Ovary (tissue), 9 donors: Measurements from ENCODE around the gene TBX2. TPM values are rescaled to one million over a fixed set of nuclear protein-coding genes. Genes with fewer than 3 reads are reported as not detected.

Experiments
- DNase-seq, 5 donors: peaks; one replicate each; pipeline ENCODE4 v3.0.0-alpha.2; 2019 to 2020
- H3K27ac ChIP-seq, 2 donors: fragments of 200-600 bp; one replicate each; pipeline versions ENCODE4 v1.5.1 to v1.8.0; 2019 to 2022
- H3K27me3 ChIP-seq: fragments of 200-600 bp; one replicate; pipeline ENCODE4 v1.8.0; 2022
- H3K36me3 ChIP-seq: fragments of 200-600 bp; sonication (generic); one replicate; pipeline ENCODE4 v1.5.1; 2019
- H3K4me1 ChIP-seq: one replicate; pipeline ENCODE4 v1.8.1; 2013; ENCODE audit warnings: mild to moderate bottlenecking, moderate library complexity; ENCODE audit not compliant: insufficient read depth
- H3K4me3 ChIP-seq: fragments of 200-600 bp; sonication (generic); one replicate; pipeline ENCODE4 v1.5.1; 2017
- H3K9me3 ChIP-seq, 2 donors: fragments of 200-600 bp in 1 of 2; sonication (generic) in 1 of 2; one replicate each; pipeline versions ENCODE4 v1.5.1 to v1.8.1; 2013 to 2019; ENCODE audit warnings: mild to moderate bottlenecking in 1 of 2, moderate library complexity in 1 of 2
- EP300 ChIP-seq: sonication (generic); formaldehyde crosslinking; IDR thresholded peaks from one replicate; pipeline ENCODE4 v1.6.1; 2017; ENCODE audit warnings: antibody characterized with exemption
- POLR2A ChIP-seq: fragments of 450-650 bp; IDR thresholded peaks from one replicate; pipeline ENCODE4 v1.6.1; 2017; ENCODE audit warnings: antibody characterized with exemption, mild to moderate bottlenecking, moderate library complexity
- WGBS, 3 donors: extraction: QIAGEN DNeasy Blood & Tissue Kit in 1 of 3; methylation state at CpG; one replicate each; pipeline versions ENCODE4 v1.1.5 to v1.1.7; 2013 to 2017; 5-methylcytosine and 5-hydroxymethylcytosine counted together
- intact Hi-C, 4 donors: fragments of 100-400 bp; cut with DNase I; formaldehyde crosslinking; loops; one replicate each; pipeline versions ENCODE4 v1.11.0 to v1.15.1; 2022 to 2023
- polyA plus RNA-seq, 2 donors: library from polyadenylated mRNA; stranded (reverse); fragments of 200-250 nt in 1 of 2; fragments of 350-450 nt in 1 of 2; fragmentation: Illumina TruSeq in 1 of 2; extraction: RNeasy Lipid Tissue Mini Kit (QIAGEN cat#74804) in 1 of 2; gene quantifications; one replicate each; pipeline ENCODE4 v1.2.3, GENCODE V29; 2013 to 2014
- total RNA-seq, 7 donors: library from RNA; depleted of rRNA in 2 of 7; stranded (reverse); fragments of >200 nt in 2 of 7; fragmentation: NEBNext Ultra II Directional in 3 of 7; extraction: Animal tissue kit (Norgen Biotek cat#: 25700) in 3 of 7; gene quantifications; one replicate each; pipeline versions ENCODE4 v1.1.0 to v1.2.4, GENCODE V29; 2016 to 2023
- TF ChIP-seq, protein P1 (sequence below), 3 donors: fragments of 450-650 bp in 2 of 3; fragments of 200-600 bp in 1 of 3; IDR thresholded peaks; one replicate each; pipeline versions ENCODE4 v1.5.1 to v1.8.0; 2016 to 2022; ENCODE audit warnings: antibody characterized with exemption in 3 of 3, mild to moderate bottlenecking in 1 of 3
- donor health status: DM: no; HTN: no; CAD: no; lungs with moderate emphysema.
- donor health status: DM: no; HTN: no; CAD: no.
- donor health status: Bipolar disorder and iron deficiency.
- donor health status: DM: yes; HTN: yes; CAD: no.
- donor health status: DM: no; HTN: no; CAD: no.
- donor health status: DM: yes; HTN: yes; CAD: no.

The TBX2 gene
- total and polyA plus RNA-seq, 9 donors: 4.8 to 22.2 (median 16.0) TPM

DNA sequence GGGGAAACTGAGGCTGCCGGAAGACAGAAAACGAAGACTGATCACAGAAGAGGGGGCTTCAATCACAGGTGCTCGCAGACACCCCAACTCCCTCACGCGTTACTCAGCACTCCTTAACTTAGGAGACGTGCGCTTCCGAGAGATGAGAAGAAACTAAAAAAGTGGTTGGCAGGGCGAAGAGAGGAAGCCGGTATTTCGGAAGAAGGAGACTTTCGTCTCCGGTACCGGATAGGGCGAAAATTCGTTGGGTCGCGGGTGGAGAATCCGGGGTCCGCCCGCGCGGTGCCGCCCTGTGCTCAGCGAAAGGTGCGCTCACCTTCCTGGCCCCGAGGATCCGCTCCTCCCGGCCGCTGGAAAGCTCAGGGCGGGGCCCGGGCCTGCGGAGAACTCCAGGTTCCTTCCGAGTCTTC lies 917 bp upstream of the TBX2 start:
- intact Hi-C loops: loop anchor here in 3 of 4 donors (5.0 to 10.0 kb wide), 3 partner anchors 144 to 394 kb away; no protein-coding TSS in a partner anchor
- WGBS, 3 donors: 1 to 2% (median 1%) methylated on average over 34 of the region's 34 CpGs
- Histone ChIP-seq H3K27ac (peak overlapping the region in 1 of 2 donors; percentile 13), H3K9me3 (no peaks in the 10 kb centered on the region), H3K27me3 (peaks cover 8% of the 10 kb centered on the region), H3K36me3 (no peaks in the 10 kb centered on the region), H3K4me3 (peak overlapping the region; percentile 58), H3K4me1 (peaks cover 3% of the 10 kb centered on the region)
- TF ChIP-seq, protein P1, sequence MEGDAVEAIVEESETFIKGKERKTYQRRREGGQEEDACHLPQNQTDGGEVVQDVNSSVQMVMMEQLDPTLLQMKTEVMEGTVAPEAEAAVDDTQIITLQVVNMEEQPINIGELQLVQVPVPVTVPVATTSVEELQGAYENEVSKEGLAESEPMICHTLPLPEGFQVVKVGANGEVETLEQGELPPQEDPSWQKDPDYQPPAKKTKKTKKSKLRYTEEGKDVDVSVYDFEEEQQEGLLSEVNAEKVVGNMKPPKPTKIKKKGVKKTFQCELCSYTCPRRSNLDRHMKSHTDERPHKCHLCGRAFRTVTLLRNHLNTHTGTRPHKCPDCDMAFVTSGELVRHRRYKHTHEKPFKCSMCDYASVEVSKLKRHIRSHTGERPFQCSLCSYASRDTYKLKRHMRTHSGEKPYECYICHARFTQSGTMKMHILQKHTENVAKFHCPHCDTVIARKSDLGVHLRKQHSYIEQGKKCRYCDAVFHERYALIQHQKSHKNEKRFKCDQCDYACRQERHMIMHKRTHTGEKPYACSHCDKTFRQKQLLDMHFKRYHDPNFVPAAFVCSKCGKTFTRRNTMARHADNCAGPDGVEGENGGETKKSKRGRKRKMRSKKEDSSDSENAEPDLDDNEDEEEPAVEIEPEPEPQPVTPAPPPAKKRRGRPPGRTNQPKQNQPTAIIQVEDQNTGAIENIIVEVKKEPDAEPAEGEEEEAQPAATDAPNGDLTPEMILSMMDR (IDR thresholded peaks at IDR 0.05): no peak
- TF ChIP-seq EP300 (no peak), POLR2A (no peak)
- DNase-seq: no peak

DNA sequence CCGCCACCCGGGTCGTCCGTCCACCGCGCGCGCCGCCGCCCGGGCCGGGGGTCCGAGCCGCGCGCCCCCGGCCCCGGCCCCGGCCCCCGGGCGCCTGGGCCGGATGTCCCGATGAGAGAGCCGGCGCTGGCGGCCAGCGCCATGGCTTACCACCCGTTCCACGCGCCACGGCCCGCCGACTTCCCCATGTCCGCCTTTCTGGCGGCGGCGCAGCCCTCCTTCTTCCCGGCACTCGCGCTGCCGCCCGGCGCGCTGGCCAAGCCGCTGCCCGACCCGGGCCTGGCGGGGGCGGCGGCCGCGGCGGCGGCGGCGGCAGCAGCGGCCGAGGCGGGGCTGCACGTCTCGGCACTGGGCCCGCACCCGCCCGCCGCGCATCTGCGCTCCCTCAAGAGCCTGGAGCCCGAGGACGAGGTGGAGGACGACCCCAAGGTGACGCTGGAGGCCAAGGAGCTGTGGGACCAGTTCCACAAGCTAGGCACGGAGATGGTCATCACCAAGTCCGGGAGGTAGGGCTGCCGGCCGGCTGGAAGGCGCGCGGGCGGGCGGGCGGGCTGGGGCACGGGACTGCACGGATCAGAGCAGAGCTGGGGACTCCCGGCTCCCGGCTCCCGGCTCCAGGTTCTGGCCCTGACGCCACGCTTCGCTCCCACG lies 548 bp downstream of the TBX2 start:
- DNase-seq: peak in 1 of 5 donors; percentile 53
- peaks cover 3% of the 10 kb centered on the region for H3K4me1 ChIP-seq
- WGBS, 3 donors: 0 to 1% (median 0%) methylated on average over 40 to 90 of the region's 90 CpGs
- peak overlapping the region in 1 of 2 donors; percentile 38 for H3K27ac ChIP-seq
- TF ChIP-seq EP300: no peak
- TF ChIP-seq POLR2A: no peak
- TF ChIP-seq, protein P1 (IDR thresholded peaks at IDR 0.05): no peak
- no peaks in the 10 kb centered on the region for H3K9me3 ChIP-seq
- peaks cover 8% of the 10 kb centered on the region for H3K27me3 ChIP-seq
- no peaks in the 10 kb centered on the region for H3K36me3 ChIP-seq
- intact Hi-C loops: loop anchor here in 3 of 4 donors (10.0 kb wide), 2 partner anchors 395 to 675 kb away; no protein-coding TSS in a partner anchor
- H3K4me3 ChIP-seq: peak overlapping the region; percentile 58

DNA sequence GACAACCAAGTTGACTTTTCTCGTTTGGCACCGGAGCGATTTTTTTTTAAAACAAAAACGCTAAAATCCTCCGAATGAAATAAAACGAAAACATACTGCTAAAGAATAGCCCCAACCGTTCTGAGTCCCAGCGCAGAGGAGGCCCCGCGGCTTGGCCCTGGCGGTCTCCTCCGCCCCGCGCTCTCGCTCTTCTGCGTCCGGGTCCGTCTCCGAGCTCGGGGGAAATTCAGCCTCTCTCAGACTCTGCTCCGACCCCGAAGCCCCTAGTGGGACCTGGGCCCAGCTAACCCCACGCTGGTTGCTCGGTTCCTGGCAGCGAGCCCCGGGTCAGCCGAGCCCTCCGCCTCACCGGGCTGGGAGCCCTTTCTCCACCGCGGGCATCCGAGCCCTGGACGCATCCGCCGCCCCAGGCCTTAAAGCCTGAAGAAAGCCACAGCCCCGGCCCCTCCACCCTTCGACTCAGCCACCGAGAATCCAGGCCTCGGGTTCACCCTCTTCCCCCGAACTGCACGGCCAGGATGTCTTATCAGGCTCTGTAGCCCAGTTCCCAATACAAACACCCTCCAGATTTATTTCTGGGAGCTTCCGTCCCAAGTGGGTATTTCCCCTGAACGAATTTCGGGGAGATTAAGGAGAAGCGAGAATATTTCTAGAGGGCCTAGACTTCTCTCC lies 1.2 kb downstream of the TBX2 start:
- Histone ChIP-seq H3K36me3 (no peaks in the 10 kb centered on the region), H3K4me3 (peak overlapping the region; percentile 58), H3K27me3 (peaks cover 6% of the 10 kb centered on the region), H3K9me3 (no peaks in the 10 kb centered on the region), H3K4me1 (peaks cover 3% of the 10 kb centered on the region), H3K27ac (peak overlapping the region; percentile 38 to 58)
- DNase-seq: no peak
- TF ChIP-seq POLR2A: no peak
- TF ChIP-seq, protein P1 (IDR thresholded peaks at IDR 0.05): no peak
- no peak for TF ChIP-seq EP300
- intact Hi-C loops: loop anchor here in 3 of 4 donors (10.0 kb wide), 2 partner anchors 396 to 676 kb away; no protein-coding TSS in a partner anchor
- 6 to 8% (median 7%) methylated on average over 45 of the region's 45 CpGs for WGBS, 3 donors

DNA sequence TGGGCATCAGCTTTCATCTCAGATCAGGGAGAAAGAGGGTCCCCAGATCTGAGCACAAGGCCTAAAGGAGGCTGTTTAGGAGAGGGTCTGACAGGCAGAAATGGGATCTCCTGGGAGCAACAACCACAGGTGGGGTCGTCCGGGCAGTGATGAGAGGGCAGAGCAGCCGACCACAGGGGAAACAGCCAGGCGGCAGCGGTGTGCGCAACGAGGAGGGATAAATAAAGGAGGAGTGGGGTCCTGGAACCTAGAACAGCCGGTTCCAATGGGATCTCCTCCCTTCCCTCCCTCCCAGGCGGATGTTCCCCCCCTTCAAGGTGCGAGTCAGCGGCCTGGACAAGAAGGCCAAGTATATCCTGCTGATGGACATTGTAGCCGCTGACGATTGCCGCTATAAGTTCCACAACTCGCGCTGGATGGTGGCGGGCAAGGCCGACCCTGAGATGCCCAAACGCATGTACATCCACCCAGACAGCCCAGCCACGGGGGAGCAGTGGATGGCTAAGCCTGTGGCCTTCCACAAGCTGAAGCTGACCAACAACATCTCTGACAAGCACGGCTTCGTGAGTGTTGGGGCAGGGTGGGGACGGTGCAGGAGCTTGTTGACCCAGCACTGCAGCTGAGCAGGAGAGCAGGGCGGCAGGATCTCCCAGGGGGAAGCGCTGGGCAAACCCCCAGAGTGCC lies 1.9 kb downstream of the TBX2 start:
- Histone ChIP-seq H3K4me3 (peak overlapping the region; percentile 58), H3K9me3 (no peaks in the 10 kb centered on the region), H3K27me3 (peaks cover 2% of the 10 kb centered on the region), H3K4me1 (peaks cover 3% of the 10 kb centered on the region), H3K27ac (peak overlapping the region; percentile 38 to 72), H3K36me3 (no peaks in the 10 kb centered on the region)
- DNase-seq: peak in 1 of 5 donors; percentile 19
- WGBS, 3 donors: 62 to 75% (median 73%) methylated on average over 25 of the region's 25 CpGs
- TF ChIP-seq, protein P1 (IDR thresholded peaks at IDR 0.05): no peak
- intact Hi-C loops: loop anchor here in 3 of 4 donors (10.0 kb wide), 2 partner anchors 397 to 677 kb away; no protein-coding TSS in a partner anchor
